ENCODE data around the gene ZNF35. TPM values are rescaled to one million over a fixed set of nuclear protein-coding genes. Genes with fewer than 3 reads are reported as not detected.

The ZNF35 gene
- total RNA-seq, 1 donor from 2014 or later, result 1.8 TPM

DNA sequence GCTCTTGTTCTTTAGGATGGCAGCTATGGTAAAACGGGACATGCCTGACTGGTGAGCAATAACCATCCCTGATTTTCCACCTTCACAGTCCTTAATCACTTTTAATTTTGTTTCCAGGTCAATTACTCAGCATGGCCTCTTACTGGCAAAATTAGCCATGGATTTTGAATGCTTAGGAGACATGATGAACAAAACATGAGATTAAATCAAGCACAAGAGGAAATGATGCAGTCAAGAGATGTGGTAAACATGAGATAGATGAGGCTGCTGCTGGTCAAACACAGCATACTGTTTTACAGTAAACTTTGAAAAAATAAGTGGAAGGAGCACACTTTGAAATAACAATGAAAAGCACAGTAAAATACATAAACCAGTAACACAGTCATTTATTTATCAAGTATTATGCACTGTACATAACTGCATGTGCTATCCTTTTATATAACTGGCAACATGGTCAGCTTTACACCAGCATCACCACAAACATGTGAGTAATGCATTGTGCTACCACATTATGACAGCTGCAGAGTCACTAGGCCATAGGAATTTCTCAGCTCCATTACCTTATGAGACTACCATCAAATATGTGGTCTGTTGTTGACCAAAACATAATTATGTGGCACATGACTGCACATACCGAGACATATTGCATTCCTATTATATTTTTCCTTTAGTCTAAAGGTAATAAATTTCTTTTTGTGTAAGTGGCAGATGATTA lies 33.8 kb downstream of the ZNF35 start:
- DNase-seq (ENCODE audit: low spot score) (no peak), ATAC-seq (no peak)

DNA sequence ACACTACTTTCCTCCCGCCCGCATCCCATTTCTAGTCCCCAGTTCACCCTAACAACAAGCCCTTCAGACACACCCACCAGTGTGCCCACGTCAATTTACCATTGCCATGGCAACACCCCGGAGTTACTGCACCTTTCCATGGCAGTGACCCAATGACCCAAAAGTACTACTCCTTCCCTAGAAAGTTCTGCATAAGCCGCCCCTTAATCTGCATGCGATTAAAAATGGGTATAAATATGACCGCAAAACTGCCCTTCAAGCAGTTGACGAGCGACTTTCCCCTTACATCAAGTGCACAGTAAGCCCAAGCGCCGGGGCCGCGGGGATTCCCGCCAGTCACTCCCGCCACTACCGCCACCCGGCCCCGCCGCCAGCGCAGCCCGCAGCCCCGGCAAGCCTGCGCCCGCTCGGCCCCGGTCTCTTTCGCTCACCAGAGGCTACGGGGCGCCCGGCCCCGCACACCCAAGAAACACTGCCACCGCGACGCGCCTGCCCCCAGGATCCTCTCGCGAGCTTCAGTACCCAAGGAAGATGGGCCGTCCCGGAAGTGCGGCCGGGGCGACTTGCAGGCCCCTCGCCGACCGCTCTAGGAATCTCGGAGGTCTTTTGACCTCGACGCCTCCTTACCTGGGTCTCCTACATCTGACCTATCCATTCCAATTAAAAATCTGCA lies 36.7 kb downstream of the ZNF35 start:
- ATAC-seq (peak; percentile 96), DNase-seq (ENCODE audit: low spot score) (peak; percentile 69)

DNA sequence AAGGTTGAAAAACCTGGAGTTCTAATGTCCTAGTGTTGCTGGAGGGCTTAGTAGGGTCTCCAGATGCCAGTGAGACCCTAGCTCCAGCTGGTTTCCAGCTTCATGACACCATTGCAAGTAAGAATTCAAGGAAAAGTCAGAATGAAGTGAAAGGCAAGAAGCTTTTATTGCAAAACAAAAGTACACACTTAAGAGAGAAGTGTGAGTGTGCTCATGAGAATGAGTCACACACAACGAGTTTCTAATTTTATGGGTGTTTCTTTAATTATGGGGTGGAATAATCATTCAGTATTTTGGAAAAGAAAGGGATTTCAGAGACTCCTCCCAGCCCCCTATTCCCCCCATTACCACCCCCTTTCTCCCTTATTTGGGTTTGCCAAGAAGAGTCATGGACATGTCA lies 39.4 kb downstream of the ZNF35 start:
- ATAC-seq (no peak), DNase-seq (ENCODE audit: low spot score) (no peak)

Other genes starting within 250 kb of the ZNF35 start
- 10.6 TPM for gene ZNF445, start 171.1 kb upstream of the ZNF35 start, total RNA-seq
- 2.2 TPM for gene ZKSCAN7, start 93.5 kb upstream of the ZNF35 start, total RNA-seq
- 0.30 TPM for gene ZNF660, start 63.8 kb upstream of the ZNF35 start, total RNA-seq
- gene ZNF197, start 23.7 kb upstream of the ZNF35 start, total RNA-seq, result 7.0 TPM
- 1.8 TPM for gene ZNF502, start 63.9 kb downstream of the ZNF35 start, total RNA-seq
- 1.2 TPM for gene ZNF501, start 80.9 kb downstream of the ZNF35 start, total RNA-seq
- gene KIAA1143, start 112.9 kb downstream of the ZNF35 start, total RNA-seq, result 8.2 TPM
- gene KIF15, start 113.1 kb downstream of the ZNF35 start, total RNA-seq, result 0.28 TPM
- 9.7 TPM for gene TMEM42, start 213.2 kb downstream of the ZNF35 start, total RNA-seq
- not detected for gene TGM4, start 225.9 kb downstream of the ZNF35 start, total RNA-seq

Data from left lobe of liver (tissue), 2 donors.